Neuronal stem cell (in vitro differentiated cells): ENCODE measurements around the gene GALNT17.

Experiments used
- DNase-seq: peaks from one replicate; pipeline ENCODE4 v3.0.0-alpha.2; 2013; ENCODE audit warnings: low spot score
- H2AFZ ChIP-seq: one replicate; pipeline ENCODE4 v1.6.1; 2013; ENCODE audit warnings: mild to moderate bottlenecking, low read length, inconsistent platforms
- H2AK5ac ChIP-seq: 2 replicates; pipeline ENCODE4 v1.6.1; 2013; ENCODE audit warnings: low read depth, mild to moderate bottlenecking, inconsistent platforms, low read length, moderate library complexity, mixed read lengths
- H2BK120ac ChIP-seq: 2 replicates; pipeline ENCODE4 v1.6.1; 2013; ENCODE audit warnings: low read depth, mild to moderate bottlenecking, inconsistent platforms, low read length, moderate library complexity, mixed read lengths
- H2BK12ac ChIP-seq: one replicate; pipeline ENCODE4 v1.6.1; 2013; ENCODE audit warnings: low read length, inconsistent platforms
- H2BK15ac ChIP-seq: 2 replicates; pipeline ENCODE4 v1.6.1; 2013; ENCODE audit warnings: mild to moderate bottlenecking, low read length, inconsistent platforms, mixed read lengths
- H2BK5ac ChIP-seq: one replicate; pipeline ENCODE4 v1.6.1; 2013; ENCODE audit warnings: inconsistent platforms, mild to moderate bottlenecking, low read length, moderate library complexity
- H3K14ac ChIP-seq: one replicate; pipeline ENCODE4 v1.6.1; 2013; ENCODE audit warnings: low read length, inconsistent platforms
- H3K18ac ChIP-seq: 2 replicates; pipeline ENCODE4 v1.6.1; 2013; ENCODE audit warnings: low read length, inconsistent platforms
- H3K23ac ChIP-seq: 2 replicates; pipeline ENCODE4 v1.6.1; 2013; ENCODE audit warnings: low read depth, mild to moderate bottlenecking, mixed read lengths, low read length, inconsistent platforms; ENCODE audit not compliant: poor library complexity
- H3K27ac ChIP-seq: replicated peaks from 3 replicates; pipeline ENCODE4 v1.5.1; 2013; ENCODE audit warnings: low read length, inconsistent platforms
- H3K27me3 ChIP-seq, 3 experiments: 2 replicates each; pipeline ENCODE4 v1.6.1; 2013; ENCODE audit warnings: low read length in 3 of 3, mild to moderate bottlenecking in 2 of 3, inconsistent platforms in 1 of 3, low read depth in 1 of 3, mixed read lengths in 1 of 3, moderate library complexity in 1 of 3; ENCODE audit not compliant: control insufficient read depth in 3 of 3, insufficient read depth in 3 of 3
- H3K36me3 ChIP-seq, 2 donors: replicated peaks in 1 of 2; 2 replicates each; pipeline ENCODE4 v1.6.1; 2013; ENCODE audit warnings: low read length in 2 of 2; ENCODE audit not compliant: control insufficient read depth in 2 of 2, insufficient read depth in 2 of 2
- H3K4ac ChIP-seq: 2 replicates; pipeline ENCODE4 v1.6.1; 2013; ENCODE audit warnings: inconsistent platforms, mild to moderate bottlenecking, low read length, moderate library complexity
- H3K4me1 ChIP-seq, 2 donors: 1 replicate in 1 of 2; 2 replicates in 1 of 2; pipeline ENCODE4 v1.6.1; 2013; ENCODE audit warnings: low read length in 2 of 2, low read depth in 1 of 2; ENCODE audit not compliant: control insufficient read depth in 2 of 2, insufficient read depth in 1 of 2
- H3K4me2 ChIP-seq: one replicate; pipeline ENCODE4 v1.6.1; 2013; ENCODE audit warnings: mild to moderate bottlenecking, low read length, inconsistent platforms; ENCODE audit not compliant: insufficient read depth, poor library complexity, severe bottlenecking
- H3K4me3 ChIP-seq, 2 donors: 2 replicates each; pipeline ENCODE4 v1.5.1; 2013; ENCODE audit warnings: low read length in 2 of 2, mild to moderate bottlenecking in 2 of 2, inconsistent platforms in 1 of 2, moderate library complexity in 1 of 2
- H3K79me1 ChIP-seq: one replicate; pipeline ENCODE4 v1.6.1; 2013; ENCODE audit warnings: low read depth, mild to moderate bottlenecking, inconsistent platforms, low read length, moderate library complexity
- H3K9ac ChIP-seq: one replicate; pipeline ENCODE4 v1.6.1; 2013; ENCODE audit warnings: mild to moderate bottlenecking, low read depth, low read length, inconsistent platforms; ENCODE audit not compliant: poor library complexity
- H3K9me3 ChIP-seq, 2 donors: replicated peaks in 1 of 2; 2 replicates each; pipeline versions ENCODE3 to v1.6.1; 2013; ENCODE audit warnings: low read length in 2 of 2, mild to moderate bottlenecking in 2 of 2, inconsistent platforms in 1 of 2, low read depth in 1 of 2, mixed read lengths in 1 of 2, moderate library complexity in 1 of 2; ENCODE audit not compliant: control insufficient read depth in 2 of 2, insufficient read depth in 1 of 2
- H4K8ac ChIP-seq: one replicate; pipeline ENCODE4 v1.6.1; 2013; ENCODE audit warnings: low read depth, mild to moderate bottlenecking, inconsistent platforms, low read length, moderate library complexity
- H4K91ac ChIP-seq: one replicate; pipeline ENCODE4 v1.6.1; 2013; ENCODE audit warnings: low read length, low read depth, mild to moderate bottlenecking, inconsistent platforms; ENCODE audit not compliant: poor library complexity
- WGBS, 2 donors: extraction: QIAGEN DNeasy Blood & Tissue Kit; methylation state at CpG; one replicate each; pipeline ENCODE4 v1.1.7; 2013; ENCODE audit warnings: missing lambda C conversion rate in 2 of 2, mixed read lengths in 1 of 2; ENCODE audit not compliant: insufficient read length in 2 of 2, insufficient replicate concordance in 1 of 2; ENCODE audit errors: extremely low coverage in 2 of 2; 5-methylcytosine and 5-hydroxymethylcytosine counted together

The GALNT17 gene

DNA sequence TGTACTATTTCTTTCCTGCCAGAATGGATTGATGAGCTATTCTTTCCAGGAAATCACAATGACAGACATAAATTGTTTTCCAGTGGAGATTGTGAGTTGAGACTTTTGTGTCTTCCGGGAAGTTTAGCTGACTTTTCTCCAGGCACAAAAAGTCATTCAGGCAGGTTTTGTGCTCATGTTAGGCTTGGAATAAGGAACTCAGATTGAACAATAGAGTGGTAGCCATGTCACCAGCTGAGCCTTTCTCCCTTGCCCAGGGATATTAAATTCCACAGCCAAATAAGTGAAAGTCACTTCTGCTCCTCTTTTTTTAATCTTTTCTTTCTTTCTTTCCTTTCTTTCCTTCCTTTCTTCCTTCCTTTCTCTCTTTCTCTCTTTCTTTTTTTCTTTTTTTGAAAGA, 559.6 kb downstream of the GALNT17 start:
- peaks cover 6 to 14% of the 10 kb centered on the region in 2 donors for H3K4me1 ChIP-seq
- H3K18ac ChIP-seq = no peak overlapping the region
- no peaks in the 10 kb centered on the region for H3K36me3 ChIP-seq
- H3K27ac ChIP-seq = peak overlapping the region; percentile 48
- H2AK5ac ChIP-seq = no peak overlapping the region
- H3K14ac ChIP-seq = no peak overlapping the region
- no peak overlapping the region for H3K4me2 ChIP-seq
- H3K79me1 ChIP-seq = no peaks in the 10 kb centered on the region
- H4K8ac ChIP-seq = no peak overlapping the region
- H2BK120ac ChIP-seq = no peak overlapping the region
- no CpG with 5 or more reads among the region's 1 CpG for WGBS, 2 donors
- no peak overlapping the region for H3K23ac ChIP-seq
- H2BK5ac ChIP-seq = no peak overlapping the region
- H3K27me3 ChIP-seq = no peaks in the 10 kb centered on the region
- H2BK12ac ChIP-seq = no peak overlapping the region
- peak; percentile 24 for DNase-seq
- no peak overlapping the region for H4K91ac ChIP-seq
- no peak overlapping the region for H3K4ac ChIP-seq
- no peak overlapping the region for H3K9ac ChIP-seq
- H2AFZ ChIP-seq = no peak overlapping the region
- H2BK15ac ChIP-seq = no peak overlapping the region
- no peak overlapping the region for H3K4me3 ChIP-seq
- H3K9me3 ChIP-seq = no peaks in the 10 kb centered on the region

DNA sequence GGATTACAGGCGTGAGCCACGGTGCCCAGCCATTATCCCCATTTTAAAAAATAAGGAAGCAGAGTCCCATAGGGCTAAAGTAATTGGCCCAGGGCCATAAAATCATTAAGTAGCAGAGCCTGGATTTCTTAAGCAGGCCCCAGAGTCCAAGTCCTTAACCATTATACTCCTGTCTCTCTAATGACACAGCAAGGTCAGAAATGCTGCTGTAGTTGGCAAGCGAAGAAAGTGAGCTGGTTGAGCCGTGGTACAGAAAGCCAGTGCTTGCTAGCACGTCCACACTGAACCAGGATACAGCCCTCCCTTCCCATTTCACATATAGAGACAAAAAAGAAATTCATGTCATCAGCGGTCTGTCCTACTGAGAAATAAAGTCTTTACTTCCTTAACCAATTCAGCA, 562.7 kb downstream of the GALNT17 start:
- Histone ChIP-seq H3K9ac (no peak overlapping the region), H2BK120ac (no peak overlapping the region), H3K14ac (no peak overlapping the region), H2AK5ac (no peak overlapping the region), H3K4me1 (peaks cover 6 to 14% of the 10 kb centered on the region in 2 donors), H3K4ac (no peak overlapping the region), H4K91ac (no peak overlapping the region), H2BK5ac (no peak overlapping the region), H2BK12ac (no peak overlapping the region), H2BK15ac (no peak overlapping the region), H3K23ac (no peak overlapping the region), H3K27me3 (no peaks in the 10 kb centered on the region), H3K4me2 (no peak overlapping the region), H4K8ac (no peak overlapping the region), H3K18ac (no peak overlapping the region), H3K27ac (no peak overlapping the region), H3K79me1 (no peaks in the 10 kb centered on the region), H3K9me3 (no peaks in the 10 kb centered on the region), H3K4me3 (no peak overlapping the region), H3K36me3 (no peaks in the 10 kb centered on the region), H2AFZ (no peak overlapping the region)
- no CpG with 5 or more reads among the region's 6 CpGs for WGBS, 2 donors
- no peak for DNase-seq

DNA sequence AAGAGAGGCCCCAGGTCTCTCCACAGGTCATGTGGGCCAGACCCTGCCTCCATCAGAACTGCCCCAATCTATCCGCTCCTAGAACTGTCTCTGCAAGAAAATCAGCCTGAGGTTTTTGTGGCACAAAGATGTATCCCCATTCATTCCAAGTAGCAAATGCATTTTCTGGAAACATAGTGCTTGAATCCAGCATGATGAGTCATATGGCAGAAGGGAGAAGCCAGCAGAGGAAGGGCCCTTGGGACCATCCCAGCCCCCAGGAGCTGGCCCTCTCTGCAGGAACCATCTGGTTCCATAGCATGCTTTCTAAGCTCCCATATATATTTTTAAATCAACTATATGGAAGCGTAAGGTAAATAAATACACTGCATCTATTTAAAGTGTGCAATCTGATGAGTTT, 563.2 kb downstream of the GALNT17 start:
- Histone ChIP-seq H2BK120ac (no peak overlapping the region), H4K91ac (no peak overlapping the region), H3K23ac (no peak overlapping the region), H4K8ac (no peak overlapping the region), H2BK12ac (no peak overlapping the region), H3K14ac (no peak overlapping the region), H3K27ac (no peak overlapping the region), H3K36me3 (no peaks in the 10 kb centered on the region), H2BK5ac (no peak overlapping the region), H2BK15ac (no peak overlapping the region), H2AFZ (no peak overlapping the region), H3K4ac (no peak overlapping the region), H3K9ac (no peak overlapping the region), H3K4me2 (no peak overlapping the region), H3K4me1 (peaks cover 6 to 14% of the 10 kb centered on the region in 2 donors), H3K9me3 (no peaks in the 10 kb centered on the region), H3K27me3 (no peaks in the 10 kb centered on the region), H3K79me1 (no peaks in the 10 kb centered on the region), H2AK5ac (no peak overlapping the region), H3K18ac (no peak overlapping the region), H3K4me3 (no peak overlapping the region)
- DNase-seq = no peak
- WGBS, 2 donors = no CpG with 5 or more reads among the region's 2 CpGs

DNA sequence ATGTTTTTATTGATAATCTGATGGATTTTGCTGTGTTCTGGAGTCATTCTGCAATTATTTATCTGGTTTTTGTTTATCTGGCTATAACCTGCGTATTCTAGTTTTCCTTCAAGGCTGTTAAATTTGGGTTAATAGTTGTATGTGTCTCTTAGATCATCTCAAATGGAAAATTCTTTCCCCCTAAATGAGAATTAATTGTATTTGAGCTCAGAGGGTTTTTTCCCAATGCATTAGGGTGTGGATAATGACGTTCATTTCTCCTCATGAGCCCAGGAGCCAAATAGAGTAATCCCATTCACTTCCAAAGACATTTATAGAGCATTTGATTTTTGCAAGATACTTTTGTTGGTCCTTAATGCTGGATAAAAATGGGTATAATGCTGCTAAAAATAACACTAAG, 564.6 kb downstream of the GALNT17 start:
- H3K4me3 ChIP-seq = no peak overlapping the region
- no peak overlapping the region for H2AK5ac ChIP-seq
- H4K8ac ChIP-seq = no peak overlapping the region
- H3K27ac ChIP-seq = no peak overlapping the region
- H2BK120ac ChIP-seq = no peak overlapping the region
- no peak overlapping the region for H2BK5ac ChIP-seq
- no CpG with 5 or more reads among the region's 2 CpGs for WGBS, 2 donors
- no peak overlapping the region for H4K91ac ChIP-seq
- peaks cover 6 to 7% of the 10 kb centered on the region in 2 donors for H3K4me1 ChIP-seq
- H3K4me2 ChIP-seq = no peak overlapping the region
- no peaks in the 10 kb centered on the region for H3K9me3 ChIP-seq
- no peak overlapping the region for H2AFZ ChIP-seq
- H3K79me1 ChIP-seq = no peaks in the 10 kb centered on the region
- H3K4ac ChIP-seq = no peak overlapping the region
- no peak overlapping the region for H2BK15ac ChIP-seq
- no peaks in the 10 kb centered on the region for H3K27me3 ChIP-seq
- no peak overlapping the region for H2BK12ac ChIP-seq
- H3K23ac ChIP-seq = no peak overlapping the region
- H3K36me3 ChIP-seq = no peaks in the 10 kb centered on the region
- H3K14ac ChIP-seq = no peak overlapping the region
- DNase-seq = no peak
- no peak overlapping the region for H3K9ac ChIP-seq
- no peak overlapping the region for H3K18ac ChIP-seq
